NCI-H82 (cell line): ENCODE results near the gene LIN28B.
"Not testable (repeated sequence)": the region's sequence is repeated elsewhere in the genome, so short reads cannot be mapped to it uniquely, and the experiment has no call there.

Experiments
- DNase-seq: peaks from one replicate; lab custom pipeline; 2025; lab: John Stamatoyannopoulos, UW

Gene LIN28B

DNA sequence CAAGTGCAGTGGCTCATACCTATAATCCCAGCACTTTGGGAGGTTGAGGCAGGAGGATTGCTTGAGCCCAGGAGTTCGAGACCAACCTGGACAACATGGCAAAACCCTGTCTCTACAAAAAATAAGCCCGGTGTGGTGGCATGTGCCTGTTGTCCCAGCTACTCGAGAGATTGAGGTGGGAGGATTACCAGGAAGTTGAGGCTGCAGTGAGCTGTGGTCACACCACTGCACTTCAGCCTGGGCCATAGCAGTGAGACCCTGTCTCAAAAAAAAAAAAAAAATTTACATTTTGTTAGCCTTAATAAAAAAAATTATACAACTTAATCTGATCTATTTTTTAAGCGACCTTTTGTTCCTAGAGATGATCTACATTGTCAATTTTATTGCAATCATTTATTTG, 56.6 kb downstream of the LIN28B start:
- not testable (repeated sequence) for DNase-seq

DNA sequence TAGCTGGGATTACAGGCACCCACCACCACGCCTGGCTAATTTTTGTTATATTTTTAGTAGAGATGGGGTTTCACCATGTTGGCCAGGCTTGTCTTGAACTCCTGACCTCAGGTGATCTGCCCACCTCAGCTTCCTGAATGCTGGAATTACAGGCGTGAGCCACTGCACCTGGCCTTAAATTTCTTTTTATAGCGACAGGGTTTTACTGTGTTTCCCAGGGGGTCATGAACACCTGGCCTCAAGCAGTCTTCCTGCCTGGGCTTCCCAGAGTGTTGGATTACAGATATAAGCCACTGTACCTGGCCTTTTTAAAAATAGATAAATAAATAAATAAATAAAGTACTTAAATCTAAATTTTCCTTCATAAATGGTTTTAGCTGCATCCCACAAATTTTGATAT, 57.5 kb downstream of the LIN28B start:
- no peak for DNase-seq

DNA sequence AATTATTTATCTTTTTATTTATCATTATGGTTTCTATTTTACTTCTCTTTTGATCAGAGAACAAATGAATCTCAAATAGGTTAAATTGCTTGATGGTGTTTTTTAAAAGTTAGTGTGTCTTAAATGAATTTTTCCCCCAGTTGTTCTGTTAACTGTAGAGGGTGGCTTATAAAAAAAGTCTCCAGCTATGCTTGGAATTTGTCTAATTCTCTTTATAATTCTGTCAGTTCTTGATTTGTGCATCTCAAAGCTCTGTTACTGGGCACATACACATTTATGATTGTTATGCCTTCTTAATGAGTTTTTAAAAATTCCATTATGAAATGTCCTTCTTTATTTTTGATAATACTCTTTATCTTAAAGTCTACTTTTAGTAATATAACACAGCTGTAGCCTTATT, 58.0 kb downstream of the LIN28B start:
- DNase-seq = no peak

- no peak for DNase-seq
These were observed 58.6 kb downstream of the LIN28B start for GRCh38 chr6:105015482-105015881.

GRCh38 chr6:105019285-105019684, 62.4 kb downstream of the LIN28B start:
- DNase-seq = no peak

DNA sequence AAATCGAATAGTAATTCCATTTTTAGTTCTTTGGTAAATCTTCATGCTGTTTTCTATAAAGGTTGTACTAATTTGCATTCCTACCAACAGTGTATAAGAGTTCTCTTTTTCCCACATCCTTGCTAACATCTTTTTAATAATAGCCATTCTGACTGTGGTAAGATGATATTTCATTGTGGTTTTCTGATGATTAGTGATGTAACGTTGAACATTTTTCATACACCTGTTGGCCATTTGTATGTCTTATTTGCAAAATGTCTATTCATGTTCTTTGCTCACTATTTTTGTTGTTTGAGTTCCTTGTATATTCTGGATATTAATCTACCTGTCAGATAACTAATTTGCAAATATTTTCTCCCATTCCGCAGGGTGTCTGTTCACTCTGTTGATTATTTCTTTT, 64.5 kb downstream of the LIN28B start:
- DNase-seq = no peak

DNA sequence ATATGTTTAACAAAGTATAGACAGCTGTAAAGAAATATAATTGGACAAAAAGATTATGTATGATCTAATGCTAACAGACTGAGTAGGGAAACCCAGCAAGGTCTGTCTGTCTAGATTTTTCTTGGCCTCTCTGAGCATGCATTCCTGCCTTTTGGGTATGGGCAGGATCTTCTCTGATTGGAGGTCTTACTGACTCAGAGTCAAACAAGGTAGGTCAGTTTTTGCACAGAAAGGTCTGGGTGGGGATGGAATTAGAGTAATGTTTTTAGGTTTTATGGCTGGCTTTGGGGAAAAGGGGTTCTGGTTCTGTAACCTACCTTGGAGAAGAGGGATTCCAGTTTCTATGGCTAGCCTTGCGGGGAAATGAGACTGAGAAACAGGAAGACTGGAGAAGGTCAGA, 65.5 kb downstream of the LIN28B start:
- no peak for DNase-seq

DNA sequence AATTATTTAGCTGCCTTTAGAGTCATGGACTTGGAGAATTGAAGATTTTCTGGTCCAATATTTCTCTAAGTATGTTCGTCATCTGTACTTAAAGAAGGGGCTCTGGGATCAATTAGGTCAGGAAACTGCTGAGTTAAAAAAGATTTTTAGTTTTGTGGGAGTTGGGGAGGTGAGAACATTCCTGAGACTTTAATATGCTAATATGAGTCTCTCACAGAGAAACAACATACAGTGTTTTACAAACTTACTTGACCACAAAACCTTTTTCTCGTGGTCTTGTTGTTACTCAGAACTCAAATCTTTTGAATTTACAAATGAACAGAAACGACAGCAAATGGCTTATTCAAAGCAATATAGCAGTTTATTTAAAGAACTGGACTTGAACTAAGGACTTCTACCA, 67.9 kb downstream of the LIN28B start:
- DNase-seq = no peak

GRCh38 chr6:105028898-105029297, 72.0 kb downstream of the LIN28B start:
- no peak for DNase-seq

DNA sequence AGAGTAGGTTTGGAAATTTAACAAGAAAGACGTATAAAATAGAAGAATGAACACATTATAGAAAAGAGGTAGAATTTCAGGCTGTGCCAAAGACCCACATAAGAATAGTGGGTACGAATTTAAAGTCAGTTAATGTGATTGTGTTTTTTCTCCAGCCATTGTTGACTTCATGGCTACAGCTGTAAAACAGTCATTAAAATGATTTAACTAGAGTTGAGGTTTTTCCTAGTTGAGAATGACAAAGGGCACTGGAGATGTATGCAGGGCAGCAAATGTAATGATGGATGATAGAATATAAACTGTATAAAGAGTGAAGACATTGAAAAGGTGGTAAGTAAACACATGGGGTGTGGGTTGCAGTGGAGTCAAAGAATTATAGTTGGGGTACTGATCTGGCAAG, 72.7 kb downstream of the LIN28B start:
- no peak for DNase-seq

DNA sequence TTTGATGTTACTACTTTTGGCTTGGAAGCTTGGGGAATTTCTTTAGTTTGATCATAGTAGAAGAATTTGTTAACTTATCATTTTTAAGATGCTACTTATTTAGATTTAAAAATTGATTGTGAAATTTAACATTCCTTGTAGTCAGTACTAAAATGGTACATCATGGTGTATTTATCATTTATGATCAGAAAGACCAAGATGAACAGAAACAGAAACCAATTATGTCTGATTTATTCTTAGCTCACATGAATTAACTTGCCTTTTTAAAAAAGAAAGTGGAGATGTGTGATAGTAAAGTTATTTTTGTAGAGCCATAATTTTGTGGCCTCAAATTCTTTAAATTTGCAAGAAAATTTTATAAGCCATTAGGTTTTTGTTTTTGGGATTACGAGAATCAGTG, 77.6 kb downstream of the LIN28B start:
- no peak for DNase-seq

DNA sequence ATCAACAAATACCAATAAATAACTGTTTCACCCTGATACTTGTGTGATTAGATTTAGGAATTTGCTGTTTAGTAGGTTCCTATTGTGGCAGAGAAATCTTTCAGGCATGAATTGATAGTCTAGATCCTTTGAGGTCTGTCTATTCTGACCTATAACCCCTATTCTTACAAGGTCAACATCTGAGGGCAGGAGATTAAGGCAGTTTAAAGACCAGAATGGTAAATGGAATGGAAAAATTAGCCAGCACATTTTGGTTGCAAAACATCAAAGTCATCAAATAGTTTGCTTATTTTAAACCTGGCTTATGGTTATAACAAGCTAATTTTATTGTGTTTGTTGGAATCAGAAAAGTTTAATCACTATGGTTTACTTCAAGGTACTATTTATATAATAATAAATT, 78.4 kb downstream of the LIN28B start:
- no peak for DNase-seq

GRCh38 chr6:105036351-105036750, 79.4 kb downstream of the LIN28B start:
- DNase-seq = no peak

GRCh38 chr6:105038259-105038658, 81.4 kb downstream of the LIN28B start:
- no peak for DNase-seq

- no peak for DNase-seq
These were observed 85.0 kb downstream of the LIN28B start for GRCh38 chr6:105041880-105042279.

GRCh38 chr6:105042648-105043047, 85.7 kb downstream of the LIN28B start:
- DNase-seq = no peak

- DNase-seq = no peak
These were observed 87.1 kb downstream of the LIN28B start for GRCh38 chr6:105043979-105044378.

DNA sequence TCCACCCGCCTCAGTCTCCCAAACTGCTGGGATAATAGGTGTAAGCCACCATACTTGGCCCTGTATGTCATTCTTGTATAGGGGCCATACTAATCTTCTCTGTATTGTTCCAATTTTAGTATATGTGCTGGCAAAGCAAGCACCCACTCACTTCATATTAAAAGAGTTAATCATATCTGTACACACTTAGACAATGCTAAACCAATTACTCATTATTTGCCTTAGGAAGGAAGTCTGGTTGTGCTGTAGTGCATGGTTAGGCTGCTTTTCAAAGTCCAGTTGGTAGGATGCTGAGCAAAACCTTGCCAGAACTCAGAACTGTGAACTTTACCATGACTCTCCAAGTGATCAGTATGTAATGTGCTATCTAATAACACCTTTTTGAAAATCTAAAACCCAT, 88.6 kb downstream of the LIN28B start:
- DNase-seq = no peak

- no peak for DNase-seq
These were observed 95.1 kb downstream of the LIN28B start for GRCh38 chr6:105051941-105052471.

- DNase-seq = no peak
These were observed 99.7 kb downstream of the LIN28B start for GRCh38 chr6:105056646-105057045.

DNA sequence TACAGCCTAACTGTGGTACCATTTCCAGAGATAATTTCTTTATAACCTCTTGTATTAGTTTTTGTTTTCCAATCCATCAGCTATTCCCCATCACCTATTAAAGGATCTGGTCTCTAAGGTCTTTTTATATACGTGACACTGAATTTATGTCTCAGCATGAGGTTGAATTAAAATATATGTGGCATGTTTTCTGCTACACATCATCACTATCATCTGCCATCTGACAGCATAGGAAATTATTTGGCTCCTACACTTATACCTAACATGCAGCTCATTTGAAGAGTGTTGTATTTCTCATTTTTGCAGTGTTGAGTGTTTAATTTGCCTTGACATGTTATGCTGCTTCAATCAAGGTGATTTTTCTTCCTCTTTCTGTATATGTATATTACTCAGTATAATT, 100.3 kb downstream of the LIN28B start:
- DNase-seq = no peak

DNA sequence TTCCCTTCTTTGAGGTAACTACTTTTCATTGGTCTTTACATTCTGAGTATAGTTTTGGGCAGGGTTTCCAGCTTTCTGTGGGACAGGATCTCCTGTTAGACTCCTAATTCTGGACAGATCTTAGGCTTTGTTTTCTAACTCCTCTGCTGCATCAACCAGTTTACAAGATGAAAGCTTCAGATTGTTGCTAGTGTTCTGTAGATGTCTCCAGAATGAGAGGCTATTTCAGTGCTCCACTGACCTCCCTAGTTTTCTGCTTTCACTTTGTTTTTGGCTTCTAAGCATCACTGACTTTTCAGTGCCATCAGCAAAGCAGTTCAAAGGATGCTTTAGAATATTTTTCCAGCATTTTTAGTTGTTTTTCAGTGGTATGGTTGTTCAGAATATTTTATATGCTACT, 101.4 kb downstream of the LIN28B start:
- no peak for DNase-seq

DNA sequence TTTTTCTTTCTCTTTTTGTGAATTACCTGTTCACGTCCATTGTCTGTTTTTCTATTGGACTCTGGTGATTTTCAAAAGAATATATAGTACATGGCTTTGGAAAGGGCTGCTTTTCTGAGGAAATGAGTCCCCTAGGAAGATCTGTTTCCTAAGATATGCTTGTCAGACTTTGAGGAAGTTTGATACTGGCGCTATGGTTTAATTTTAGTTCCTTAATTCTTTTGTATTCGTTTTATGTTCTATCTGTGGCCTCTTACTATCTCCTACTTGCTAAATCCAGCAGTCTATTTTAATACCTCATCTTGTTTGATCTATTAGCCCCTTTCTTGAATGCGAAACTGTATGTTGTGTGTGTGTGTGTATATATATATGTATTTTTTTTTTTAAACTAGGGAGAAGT, 101.9 kb downstream of the LIN28B start:
- DNase-seq = no peak

- no peak for DNase-seq
These were observed 109.3 kb downstream of the LIN28B start for GRCh38 chr6:105066233-105066632.

DNA sequence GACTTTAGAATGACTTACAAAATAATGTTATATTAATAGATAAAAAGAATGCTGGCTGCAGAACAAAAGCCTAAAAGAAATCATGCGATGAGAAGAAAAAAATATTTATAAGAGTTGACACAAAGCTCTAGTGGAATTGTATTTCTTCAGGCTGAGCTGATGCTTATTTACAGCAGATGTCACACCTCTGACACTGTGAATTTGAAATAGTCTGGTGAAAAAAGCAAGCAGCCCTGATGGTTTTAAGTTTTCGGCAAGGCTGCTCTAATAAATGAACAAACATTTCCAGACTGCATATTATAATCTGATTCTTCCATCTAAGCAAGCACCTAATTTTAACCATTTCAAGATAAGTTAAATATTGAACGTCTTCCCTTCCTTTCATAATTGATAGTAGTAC, 109.9 kb downstream of the LIN28B start:
- DNase-seq = no peak
